GM23248 (cell line): Measurements from ENCODE around the gene HEPHL1.

ENCODE experiments used
- EZH2 ChIP-seq: fragments of 200-600 bp; sonication (generic); IDR thresholded peaks from 2 replicates; pipeline ENCODE4 v1.6.1; 2018; ENCODE audit warnings: antibody characterized with exemption, mild to moderate bottlenecking; ENCODE audit not compliant: insufficient read depth, poor library complexity, severe bottlenecking
- EZH2phosphoT487 ChIP-seq: fragments of 200-600 bp; sonication (generic); IDR thresholded peaks from 2 replicates; pipeline ENCODE4 v1.6.1; 2018; ENCODE audit warnings: antibody characterized with exemption, moderate library complexity, mild to moderate bottlenecking, low read depth; ENCODE audit not compliant: insufficient read depth

GRCh38 chr11:94127638-94128037, 106.5 kb downstream of the HEPHL1 start:
- TF ChIP-seq EZH2phosphoT487 = no peak
- TF ChIP-seq EZH2 = no peak
